Measurements from ENCODE around the gene OMA1.

DNA sequence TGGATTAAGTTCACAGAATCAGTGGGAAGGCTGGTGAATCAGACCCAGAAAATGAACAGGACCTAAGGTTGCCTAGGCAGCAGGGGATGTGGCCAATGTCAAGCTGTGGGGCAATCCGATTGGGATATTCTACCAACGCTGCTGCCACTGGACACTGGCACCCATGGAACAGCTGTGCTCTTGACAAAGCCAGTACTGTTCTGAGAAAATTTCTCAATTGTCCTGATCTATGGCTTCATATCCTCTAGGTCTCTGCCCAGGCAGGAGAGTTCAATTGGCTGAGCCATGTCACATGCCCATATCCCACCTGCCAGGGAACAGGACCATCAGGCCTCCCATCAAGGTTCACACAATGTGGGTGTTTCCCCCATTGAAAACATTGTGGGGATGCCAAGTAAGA lies 24.3 kb upstream of the OMA1 start:
- no peak for TF ChIP-seq POLR2A (IDR thresholded peaks at IDR 0.05; ENCODE audit: low read depth, low read length)
- no peak for TF ChIP-seq TAF1 (IDR thresholded peaks at IDR 0.05; ENCODE audit: borderline replicate concordance, low read depth, low read length)
